Amniotic stem cell (primary cell): ENCODE measurements around the gene CPLANE2.
A peak's percentile ranks its signal among the peaks of the same experiment; 100 is the strongest.
"Not testable (repeated sequence)": the region's sequence is repeated elsewhere in the genome, so short reads cannot be mapped to it uniquely, and the experiment has no call there.

ENCODE experiments used
- DNase-seq: peaks from one replicate; lab custom pipeline; 2025; lab: John Stamatoyannopoulos, UW

The CPLANE2 gene

GRCh38 chr1:16208270-16208987 is 28.6 kb downstream of the CPLANE2 start:
- no peak for DNase-seq

- DNase-seq, result no peak
These were observed 29.4 kb downstream of the CPLANE2 start for GRCh38 chr1:16207318-16208269.

GRCh38 chr1:16206547-16207317 is 30.3 kb downstream of the CPLANE2 start:
- peak; percentile 98 for DNase-seq

- no peak for DNase-seq
These were observed 31.0 kb downstream of the CPLANE2 start for GRCh38 chr1:16205891-16206546.

GRCh38 chr1:16205334-16205671 is 31.7 kb downstream of the CPLANE2 start:
- no peak for DNase-seq

- no peak for DNase-seq
These were observed 32.2 kb downstream of the CPLANE2 start for GRCh38 chr1:16204634-16205333.

- no peak for DNase-seq
These were observed 32.8 kb downstream of the CPLANE2 start for GRCh38 chr1:16204216-16204615.

- no peak for DNase-seq
These were observed 33.4 kb downstream of the CPLANE2 start for GRCh38 chr1:16203550-16203949.

GRCh38 chr1:16202281-16203210 is 34.4 kb downstream of the CPLANE2 start:
- no peak for DNase-seq

- no peak for DNase-seq
These were observed 37.3 kb downstream of the CPLANE2 start for GRCh38 chr1:16199700-16200099.

GRCh38 chr1:16199157-16199501 is 37.9 kb downstream of the CPLANE2 start:
- DNase-seq, result no peak

GRCh38 chr1:16198444-16199156 is 38.4 kb downstream of the CPLANE2 start:
- no peak for DNase-seq

GRCh38 chr1:16196874-16197273 is 40.1 kb downstream of the CPLANE2 start:
- no peak for DNase-seq

GRCh38 chr1:16196139-16196538 is 40.8 kb downstream of the CPLANE2 start:
- not testable (repeated sequence) for DNase-seq

GRCh38 chr1:16195518-16195905 is 41.5 kb downstream of the CPLANE2 start:
- no peak for DNase-seq

GRCh38 chr1:16191916-16192546 is 45.0 kb downstream of the CPLANE2 start:
- no peak for DNase-seq

- no peak for DNase-seq
These were observed 45.7 kb downstream of the CPLANE2 start for GRCh38 chr1:16191309-16191708.

GRCh38 chr1:16189921-16190621 is 46.9 kb downstream of the CPLANE2 start:
- DNase-seq, result no peak

GRCh38 chr1:16189003-16189402 is 48.0 kb downstream of the CPLANE2 start:
- no peak for DNase-seq
